Parathyroid adenoma (tissue), 2 donors: ENCODE measurements around the gene MT1F.
A peak's percentile ranks its signal among the peaks of the same experiment; 100 is the strongest.

Source experiments
- H2AFZ ChIP-seq: fragments of 300-600 bp; sonication (generic); one replicate; pipeline ENCODE4 v1.7.0; 2017; ENCODE audit warnings: antibody characterized with exemption, mild to moderate bottlenecking
- H3K27ac ChIP-seq: fragments of 300-600 bp; sonication (generic); one replicate; pipeline ENCODE4 v1.7.0; 2017
- H3K27me3 ChIP-seq: fragments of 300-600 bp; sonication (generic); one replicate; pipeline ENCODE4 v1.7.0; 2017; ENCODE audit warnings: low read length; ENCODE audit not compliant: control insufficient read depth, insufficient read depth
- H3K36me3 ChIP-seq: fragments of 300-600 bp; sonication (generic); one replicate; pipeline ENCODE4 v1.7.0; 2017; ENCODE audit warnings: low read length; ENCODE audit not compliant: control insufficient read depth, insufficient read depth
- H3K4me1 ChIP-seq: fragments of 300-600 bp; sonication (generic); one replicate; pipeline ENCODE4 v1.7.0; 2017; ENCODE audit warnings: control low read depth
- H3K4me2 ChIP-seq: fragments of 300-600 bp; sonication (generic); one replicate; pipeline ENCODE4 v1.7.0; 2017; ENCODE audit warnings: low read length
- H3K4me3 ChIP-seq: fragments of 300-600 bp; sonication (generic); one replicate; pipeline ENCODE4 v1.7.0; 2017; ENCODE audit warnings: low read depth, low read length
- H3K79me2 ChIP-seq: fragments of 300-600 bp; sonication (generic); one replicate; pipeline ENCODE4 v1.7.0; 2017; ENCODE audit warnings: control low read depth
- H3K9ac ChIP-seq: fragments of 300-600 bp; sonication (generic); one replicate; pipeline ENCODE4 v1.7.0; 2017; ENCODE audit warnings: mild to moderate bottlenecking
- H3K9me3 ChIP-seq: fragments of 300-600 bp; sonication (generic); one replicate; pipeline ENCODE4 v1.7.0; 2017; ENCODE audit warnings: low read length; ENCODE audit not compliant: control insufficient read depth
- CTCF ChIP-seq: fragments of 300-600 bp; sonication (generic); IDR thresholded peaks from one replicate; pipeline ENCODE4 v1.7.0; 2017; ENCODE audit warnings: antibody characterized with exemption, mild to moderate bottlenecking
- donor health status: primary hyperparathyroidism.

The MT1F gene

DNA sequence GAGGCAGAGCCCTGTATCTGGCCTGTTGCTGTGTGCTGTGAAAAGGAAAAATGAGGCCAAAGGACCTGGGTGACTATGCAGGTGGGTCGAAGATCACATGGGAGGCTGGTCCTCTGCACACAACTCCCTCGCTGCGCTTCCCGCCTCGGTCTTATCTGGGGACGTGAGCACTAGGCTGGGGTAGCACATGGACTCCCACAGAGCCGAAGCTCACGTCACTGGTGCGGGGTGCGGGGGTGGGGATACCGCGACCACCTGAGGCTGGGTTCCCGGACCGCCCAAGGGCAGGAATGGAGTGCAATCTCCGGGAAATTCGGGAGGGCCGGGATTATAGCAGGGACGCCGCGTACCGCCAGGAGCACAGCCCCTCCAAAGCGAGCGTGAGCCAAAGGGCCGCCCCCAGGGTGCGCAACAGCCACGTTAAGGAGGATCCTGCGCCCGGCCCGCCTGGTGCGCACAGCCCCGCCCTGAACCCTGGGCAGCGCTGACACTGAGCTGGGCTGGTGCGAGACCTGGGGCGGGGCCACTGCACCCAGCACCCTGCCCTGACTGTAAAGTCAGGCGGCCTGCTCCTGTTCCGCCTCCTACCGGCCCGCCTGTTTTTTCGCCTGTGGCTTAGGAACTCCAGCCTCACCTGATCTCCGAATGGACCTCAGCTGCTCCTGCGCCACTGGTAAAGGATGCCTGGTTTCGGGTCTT is 14.5 kb upstream of the MT1F start:
- no peak overlapping the region for H3K27ac ChIP-seq
- H2AFZ ChIP-seq, result peak overlapping the region; percentile 48
- peak overlapping the region; percentile 64 for H3K4me2 ChIP-seq
- H3K79me2 ChIP-seq, result no peaks in the 10 kb centered on the region
- no peaks in the 10 kb centered on the region for H3K27me3 ChIP-seq
- no peak overlapping the region for H3K9ac ChIP-seq
- no peaks in the 10 kb centered on the region for H3K9me3 ChIP-seq
- H3K4me1 ChIP-seq, result peaks cover 4% of the 10 kb centered on the region
- TF ChIP-seq CTCF, result peak; percentile 56
- peak overlapping the region; percentile 11 for H3K4me3 ChIP-seq
- H3K36me3 ChIP-seq, result no peaks in the 10 kb centered on the region

DNA sequence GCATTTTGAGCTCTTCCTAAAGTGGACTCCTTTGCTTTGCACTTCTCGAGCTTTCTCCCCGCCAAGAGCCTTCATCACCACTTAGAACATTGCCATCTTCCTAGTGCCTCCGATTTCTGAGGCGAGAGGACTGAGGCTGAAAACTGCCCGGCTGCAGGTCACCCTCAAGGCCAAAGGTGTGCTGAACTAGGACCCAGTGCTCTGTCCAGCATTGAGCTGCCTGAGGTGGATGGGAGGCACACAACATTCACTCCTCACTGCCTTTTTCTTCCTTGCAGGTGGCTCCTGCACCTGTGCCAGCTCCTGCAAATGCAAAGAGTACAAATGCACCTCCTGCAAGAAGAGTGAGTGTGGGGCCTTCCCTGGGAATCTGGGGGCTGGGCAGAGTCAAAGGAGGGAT is 13.9 kb upstream of the MT1F start:
- peak overlapping the region; percentile 64 for H3K4me2 ChIP-seq
- no peaks in the 10 kb centered on the region for H3K79me2 ChIP-seq
- H3K36me3 ChIP-seq, result no peaks in the 10 kb centered on the region
- peak overlapping the region; percentile 48 for H2AFZ ChIP-seq
- H3K9ac ChIP-seq, result no peak overlapping the region
- peaks cover 4% of the 10 kb centered on the region for H3K4me1 ChIP-seq
- H3K27ac ChIP-seq, result no peak overlapping the region
- H3K4me3 ChIP-seq, result peak overlapping the region; percentile 11
- no peaks in the 10 kb centered on the region for H3K9me3 ChIP-seq
- no peaks in the 10 kb centered on the region for H3K27me3 ChIP-seq
- no peak for TF ChIP-seq CTCF

- no peak overlapping the region for H2AFZ ChIP-seq
- TF ChIP-seq CTCF, result no peak
Observed at GRCh38 chr16:56645311-56645710, 12.4 kb upstream of the MT1F start.

DNA sequence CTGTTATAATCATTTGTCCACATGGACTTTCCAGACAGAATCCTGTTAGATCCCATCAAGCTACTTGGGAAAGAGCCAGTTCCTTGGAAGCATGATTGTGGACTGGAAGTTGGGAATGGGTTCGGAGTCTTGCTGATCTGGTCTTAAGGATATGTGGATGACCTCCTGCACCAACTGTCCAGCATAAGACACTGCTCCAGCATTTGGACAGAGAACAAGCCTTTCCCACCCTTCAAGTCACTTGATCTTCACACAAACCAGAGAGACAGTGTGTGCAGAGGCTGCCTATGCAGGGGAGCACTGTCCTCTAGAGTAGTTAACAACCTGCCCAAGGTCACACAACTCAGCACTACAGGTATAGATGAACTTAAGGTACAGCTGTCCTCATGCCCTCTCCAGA is 11.9 kb upstream of the MT1F start:
- Histone ChIP-seq H3K4me2 (no peak overlapping the region), H3K9ac (no peak overlapping the region), H3K4me1 (peaks cover 4% of the 10 kb centered on the region), H3K27me3 (no peaks in the 10 kb centered on the region), H3K4me3 (no peak overlapping the region), H3K79me2 (no peaks in the 10 kb centered on the region), H3K9me3 (no peaks in the 10 kb centered on the region), H3K36me3 (no peaks in the 10 kb centered on the region), H2AFZ (no peak overlapping the region), H3K27ac (no peak overlapping the region)
- TF ChIP-seq CTCF, result no peak

More at GRCh38 chr16:56645311-56645710, 12.4 kb upstream of the MT1F start:
- no peaks in the 10 kb centered on the region for H3K79me2 ChIP-seq
- no peak overlapping the region for H3K27ac ChIP-seq
- no peak overlapping the region for H3K4me2 ChIP-seq
- H3K36me3 ChIP-seq, result no peaks in the 10 kb centered on the region
- H3K27me3 ChIP-seq, result no peaks in the 10 kb centered on the region
- H3K4me1 ChIP-seq, result peaks cover 4% of the 10 kb centered on the region
- no peak overlapping the region for H3K9ac ChIP-seq
- H3K9me3 ChIP-seq, result no peaks in the 10 kb centered on the region
- H3K4me3 ChIP-seq, result no peak overlapping the region
